ENCODE measurements around the gene ZBTB2.
"Not testable (repeated sequence)": the region's sequence is repeated elsewhere in the genome, so short reads cannot be mapped to it uniquely, and the experiment has no call there.

ZBTB2 gene

DNA sequence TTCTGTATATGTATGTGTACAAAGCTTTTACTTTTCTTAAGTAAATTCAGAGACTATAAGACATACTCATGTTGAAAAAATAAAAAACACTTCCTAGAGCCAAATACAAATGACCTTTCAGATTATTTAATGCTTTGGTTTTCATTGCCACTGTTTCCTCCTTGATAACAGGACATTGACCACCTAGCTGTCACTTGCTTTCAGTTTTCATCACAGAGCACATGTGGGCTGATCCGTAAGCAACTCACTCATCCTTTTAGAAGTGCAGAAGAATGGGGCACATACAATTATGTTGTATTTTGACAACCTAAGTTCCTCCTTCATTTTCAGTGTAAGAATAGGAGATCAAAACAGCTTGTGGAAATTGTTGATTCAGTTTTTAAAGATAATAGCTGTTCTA lies 6.2 kb downstream of the ZBTB2 start:
- DNase-seq (ENCODE audit: extremely low read depth, insufficient read length): no peak
- Histone ChIP-seq H3K36me3 (ENCODE audit: control insufficient read depth, insufficient read depth, low read length) (peaks cover 2% of the 10 kb centered on the region), H3K4me3 (replicated peaks; ENCODE audit: low read depth, low read length) (no peak overlapping the region), H3K27me3 (replicated peaks; ENCODE audit: control insufficient read depth, insufficient read depth, low read length) (no peaks in the 10 kb centered on the region)
- TF ChIP-seq CTCF (IDR thresholded peaks at IDR 0.05; ENCODE audit: insufficient read depth, low read length, poor library complexity, severe bottlenecking): no peak

DNA sequence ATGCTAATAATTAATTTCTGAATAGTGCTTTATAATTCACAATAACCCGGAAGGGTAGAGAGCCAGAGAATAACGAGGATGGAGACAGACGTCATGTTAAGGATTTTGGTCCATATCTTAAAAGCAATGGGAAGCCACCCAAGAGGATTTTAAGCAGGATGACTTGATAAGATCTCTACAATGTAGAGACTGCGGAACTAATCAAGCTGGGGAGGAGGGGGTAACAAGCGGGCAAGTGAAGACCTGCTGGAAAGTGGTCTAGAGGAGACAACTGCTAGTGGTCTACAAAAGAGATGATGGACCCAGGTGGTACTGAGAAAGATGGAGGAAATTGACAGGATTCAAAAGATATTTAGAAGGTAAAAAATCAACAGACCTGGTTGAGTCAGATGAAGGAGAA lies 7.2 kb downstream of the ZBTB2 start:
- DNase-seq (ENCODE audit: extremely low read depth, insufficient read length): no peak
- no peak overlapping the region for H3K4me3 ChIP-seq (replicated peaks; ENCODE audit: low read depth, low read length)
- H3K27me3 ChIP-seq (replicated peaks; ENCODE audit: control insufficient read depth, insufficient read depth, low read length): no peaks in the 10 kb centered on the region
- TF ChIP-seq CTCF (IDR thresholded peaks at IDR 0.05; ENCODE audit: insufficient read depth, low read length, poor library complexity, severe bottlenecking): no peak
- H3K36me3 ChIP-seq (ENCODE audit: control insufficient read depth, insufficient read depth, low read length): peaks cover 2% of the 10 kb centered on the region

DNA sequence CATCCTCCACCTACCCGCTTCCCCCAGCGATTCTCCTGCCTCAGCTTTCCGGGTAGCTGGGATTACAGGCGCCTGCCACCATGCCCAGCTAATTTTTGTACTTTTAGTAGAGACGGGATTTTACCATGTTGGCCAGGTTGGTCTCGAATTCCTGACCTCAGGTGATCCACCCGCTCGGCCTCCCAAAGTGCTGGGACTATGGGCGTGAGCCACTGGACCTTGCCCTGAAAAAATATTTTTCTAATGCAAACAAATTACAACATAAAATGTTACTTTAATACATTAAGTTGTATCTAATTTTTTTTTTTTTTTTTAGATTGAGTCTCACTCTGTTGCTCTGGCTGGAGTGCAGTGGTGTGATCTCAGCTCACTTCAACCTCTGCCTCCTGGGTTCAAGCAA lies 8.7 kb downstream of the ZBTB2 start:
- not testable (repeated sequence) for DNase-seq (ENCODE audit: extremely low read depth, insufficient read length); H3K27me3 ChIP-seq (replicated peaks; ENCODE audit: control insufficient read depth, insufficient read depth, low read length); H3K4me3 ChIP-seq (replicated peaks; ENCODE audit: low read depth, low read length); H3K36me3 ChIP-seq (ENCODE audit: control insufficient read depth, insufficient read depth, low read length)

GRCh38 chr6:151381722-151382121 lies 9.6 kb downstream of the ZBTB2 start:
- no peaks in the 10 kb centered on the region for H3K27me3 ChIP-seq (replicated peaks; ENCODE audit: control insufficient read depth, insufficient read depth, low read length)

DNA sequence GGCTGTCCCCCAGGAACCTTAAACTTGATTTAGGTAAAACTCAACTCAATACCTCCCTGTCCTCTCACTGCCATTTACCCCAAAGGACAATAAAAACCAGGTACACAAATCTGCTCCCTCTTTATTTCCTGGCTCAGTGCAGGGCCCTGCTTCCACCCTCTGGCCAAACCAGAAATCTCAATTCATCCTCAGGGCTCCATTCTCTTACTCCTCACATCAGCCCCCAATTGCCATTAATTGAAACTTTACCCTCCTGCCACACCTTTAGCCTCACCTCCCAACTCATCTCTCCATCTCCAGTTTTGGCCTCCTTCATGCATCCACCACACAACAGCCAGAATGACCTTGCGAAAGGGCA lies 10.5 kb downstream of the ZBTB2 start:
- no peak for DNase-seq (ENCODE audit: extremely low read depth, insufficient read length)
- Histone ChIP-seq H3K36me3 (ENCODE audit: control insufficient read depth, insufficient read depth, low read length) (peaks cover 2% of the 10 kb centered on the region; the same call in 1 of the 2 replicates), H3K27me3 (replicated peaks; ENCODE audit: control insufficient read depth, insufficient read depth, low read length) (no peaks in the 10 kb centered on the region), H3K4me3 (replicated peaks; ENCODE audit: low read depth, low read length) (no peak overlapping the region)
- no peak for TF ChIP-seq CTCF (IDR thresholded peaks at IDR 0.05; ENCODE audit: insufficient read depth, low read length, poor library complexity, severe bottlenecking)

More at GRCh38 chr6:151381722-151382121, 9.6 kb downstream of the ZBTB2 start:
- H3K36me3 ChIP-seq (ENCODE audit: control insufficient read depth, insufficient read depth, low read length): peaks cover 2% of the 10 kb centered on the region; the same call in 1 of the 2 replicates
- no peak for DNase-seq (ENCODE audit: extremely low read depth, insufficient read length)
- no peak for TF ChIP-seq CTCF (IDR thresholded peaks at IDR 0.05; ENCODE audit: insufficient read depth, low read length, poor library complexity, severe bottlenecking)
- H3K4me3 ChIP-seq (replicated peaks; ENCODE audit: low read depth, low read length): no peak overlapping the region

DNA sequence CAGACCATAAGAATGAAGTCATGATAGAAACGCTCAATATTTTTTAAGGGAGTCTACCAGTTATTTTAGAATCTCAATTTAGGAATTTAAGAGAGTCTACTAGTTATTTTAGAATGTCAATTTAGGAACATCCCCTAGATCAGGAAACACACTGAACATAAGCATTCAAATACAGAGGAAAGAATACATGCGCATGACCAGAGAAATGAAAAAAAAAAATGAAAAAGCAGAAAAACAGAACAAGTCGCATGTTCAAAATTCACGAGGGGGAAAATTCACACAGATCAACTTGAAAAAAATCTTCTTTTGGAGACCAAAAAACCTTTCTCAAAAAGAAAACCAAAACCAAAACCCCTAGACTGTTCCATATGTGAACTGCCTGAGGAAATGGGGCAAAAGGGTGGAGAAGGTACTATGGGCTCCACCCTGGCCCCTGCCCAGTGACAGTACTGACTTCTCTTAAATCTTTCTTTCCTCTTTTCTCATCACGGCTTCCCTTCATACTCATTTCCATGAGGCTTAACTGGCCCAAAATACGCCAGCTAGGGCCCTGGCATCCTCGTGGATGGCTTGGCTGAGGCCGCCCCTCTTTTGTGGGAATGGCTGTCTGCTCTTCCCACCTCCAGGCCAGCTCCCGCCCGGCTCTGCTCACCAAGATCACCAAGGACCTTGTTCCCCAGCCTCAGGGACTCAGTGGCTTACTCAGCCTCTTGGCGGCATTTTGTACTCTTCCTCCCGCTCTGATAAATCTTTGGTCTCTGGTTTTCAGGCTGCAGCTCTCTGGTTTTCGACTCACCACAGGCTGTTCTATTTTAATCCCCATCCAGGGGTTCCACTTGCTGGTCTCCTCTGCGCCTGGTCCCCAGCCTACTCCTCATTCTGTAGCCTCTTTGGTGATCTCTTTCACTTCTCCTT lies 11.2 kb downstream of the ZBTB2 start:
- peaks cover 2% of the 10 kb centered on the region; the same call in 1 of the 2 replicates for H3K36me3 ChIP-seq (ENCODE audit: control insufficient read depth, insufficient read depth, low read length)
- H3K4me3 ChIP-seq (replicated peaks; ENCODE audit: low read depth, low read length): peak overlapping the region; percentile 9; the same call in 1 of the 2 replicates
- H3K27me3 ChIP-seq (replicated peaks; ENCODE audit: control insufficient read depth, insufficient read depth, low read length): no peaks in the 10 kb centered on the region
- peak; percentile 32 for DNase-seq (ENCODE audit: extremely low read depth, insufficient read length)
- TF ChIP-seq CTCF (IDR thresholded peaks at IDR 0.05; ENCODE audit: insufficient read depth, low read length, poor library complexity, severe bottlenecking): no peak

Measured in GM06990 (cell line).